Measurements from ENCODE around the gene DLGAP4.

DLGAP4 gene

GRCh38 chr20:36353740-36354139 lies 47.6 kb downstream of the DLGAP4 start:
- no peak for DNase-seq (ENCODE audit: low read depth)

DNA sequence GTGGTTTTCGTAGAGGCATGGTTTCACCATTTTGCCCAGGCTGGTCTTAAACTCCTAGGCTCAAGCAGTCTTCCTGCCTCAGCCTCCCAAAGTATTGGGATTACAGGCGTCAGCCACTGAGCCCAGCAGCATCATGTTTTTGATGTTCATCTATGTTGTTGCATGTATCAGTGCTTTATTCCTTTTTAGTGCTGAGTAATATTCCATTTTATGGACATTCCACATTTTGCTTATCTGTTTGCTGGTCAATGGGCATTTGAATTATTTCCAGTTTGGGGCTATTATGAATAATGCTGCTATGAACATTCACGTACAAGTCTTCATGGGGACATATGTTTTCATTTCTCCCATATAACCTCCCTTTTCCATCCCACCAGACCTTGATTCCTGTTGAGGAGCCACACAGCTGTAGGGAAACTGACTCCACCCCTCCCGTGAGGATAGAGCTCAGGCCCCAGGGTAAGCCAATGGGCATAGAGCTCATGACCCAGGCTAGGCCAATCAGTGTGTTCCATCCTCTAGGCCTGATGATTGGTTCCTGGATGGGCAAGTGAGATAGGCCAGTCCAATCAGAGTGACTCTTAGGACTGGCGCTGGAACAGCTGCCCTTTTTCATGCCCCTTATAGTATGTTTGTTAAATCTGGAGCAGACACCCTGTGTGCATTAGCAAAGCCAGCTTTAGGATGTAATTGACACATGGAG lies 49.5 kb downstream of the DLGAP4 start:
- no peak for DNase-seq (ENCODE audit: low read depth)

DNA sequence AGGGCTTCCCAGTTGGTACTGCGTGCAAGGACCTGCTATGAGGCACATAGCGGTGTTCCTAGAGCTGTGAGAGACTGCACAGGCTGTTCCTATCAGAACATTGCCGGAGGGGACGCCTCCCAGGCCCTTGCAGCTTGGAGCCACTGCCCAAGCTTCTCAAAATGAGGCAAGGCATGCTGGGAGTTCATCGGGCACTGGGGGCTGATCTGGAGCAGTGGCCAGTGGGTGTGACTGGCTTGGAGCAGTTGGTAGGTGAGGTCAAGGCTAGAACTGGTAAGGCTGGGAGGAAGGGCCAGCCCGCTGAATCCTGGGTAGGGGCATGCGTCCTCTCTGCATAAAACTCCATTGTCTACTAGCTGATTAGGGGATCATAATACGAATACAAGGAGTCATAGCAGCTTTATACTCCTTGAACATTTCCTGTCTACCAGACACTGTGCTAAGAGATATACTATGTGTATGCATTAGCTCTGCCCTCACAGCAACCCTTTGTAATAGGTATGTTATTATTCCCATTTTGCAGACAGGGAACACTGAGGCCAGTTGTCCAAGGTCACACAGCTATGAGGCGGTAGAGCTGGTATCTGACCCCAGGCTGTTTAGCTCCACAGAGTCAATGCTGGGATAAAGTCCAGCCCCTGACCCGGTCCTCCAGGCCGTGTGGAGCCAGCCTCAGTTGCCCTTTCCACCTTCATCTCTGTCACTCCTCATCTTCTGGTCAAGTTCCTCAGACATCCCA lies 53.7 kb downstream of the DLGAP4 start:
- DNase-seq (ENCODE audit: low read depth) = no peak

DNA sequence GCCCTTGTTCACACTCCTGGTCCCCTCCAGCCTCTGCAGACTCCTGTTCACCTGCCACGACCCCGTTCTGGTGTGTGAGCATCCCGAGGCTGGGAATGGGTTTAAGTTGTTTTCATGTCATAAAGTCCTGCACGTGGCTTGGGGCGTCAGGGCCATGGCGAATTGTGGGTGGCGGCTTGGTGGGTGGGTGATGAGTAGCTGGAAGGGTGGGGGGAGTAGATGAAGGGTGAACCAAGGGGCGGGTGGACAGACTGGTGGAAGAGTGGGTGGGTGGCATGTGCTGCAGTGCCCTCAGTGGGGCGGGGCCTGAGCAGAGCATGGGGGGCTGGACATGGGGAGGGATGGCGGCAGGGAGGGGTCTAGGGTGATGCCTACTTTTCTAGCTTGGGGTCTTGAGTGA lies 54.3 kb downstream of the DLGAP4 start:
- no peak for DNase-seq (ENCODE audit: low read depth)

DNA sequence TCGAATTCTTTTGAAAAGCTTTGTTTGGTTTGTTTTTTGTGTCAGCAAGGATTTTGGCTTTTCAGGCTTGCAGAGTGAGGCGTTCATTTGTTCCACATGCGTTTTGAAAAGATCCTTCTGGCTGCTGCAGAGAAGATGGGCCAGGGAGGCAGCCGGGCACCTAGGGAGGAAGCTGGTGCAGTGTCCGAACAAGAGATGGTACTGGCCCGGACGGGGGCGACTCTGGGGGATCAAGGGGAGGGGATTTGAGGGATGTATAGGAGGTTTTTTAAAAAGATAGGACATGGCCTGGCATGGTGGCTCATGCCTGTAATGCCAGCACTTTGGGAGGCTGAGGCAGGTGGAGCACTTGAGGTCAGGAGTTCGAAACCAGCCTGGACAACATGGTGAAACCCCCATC lies 55.3 kb downstream of the DLGAP4 start:
- no peak for DNase-seq (ENCODE audit: low read depth)

DNA sequence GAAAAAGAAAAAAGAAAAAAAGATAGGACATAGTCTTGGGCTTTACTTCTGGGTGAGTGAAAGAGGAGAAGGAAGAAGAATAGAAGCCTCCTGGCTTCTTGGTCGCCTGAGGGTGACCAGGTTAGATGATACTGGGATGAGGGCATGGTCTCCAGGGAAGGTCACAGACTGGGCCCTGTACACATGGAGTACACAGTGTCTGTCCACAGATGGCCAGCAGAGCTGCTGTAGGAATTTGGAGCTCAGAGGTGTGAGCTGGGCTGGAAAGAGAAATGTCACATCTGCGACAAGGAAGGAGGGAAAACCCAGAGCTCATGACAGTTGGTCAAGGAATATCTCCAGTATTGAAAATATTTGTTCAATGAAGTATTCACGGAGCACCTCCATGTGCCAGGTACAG lies 56.1 kb downstream of the DLGAP4 start:
- no peak for DNase-seq (ENCODE audit: low read depth)

DNA sequence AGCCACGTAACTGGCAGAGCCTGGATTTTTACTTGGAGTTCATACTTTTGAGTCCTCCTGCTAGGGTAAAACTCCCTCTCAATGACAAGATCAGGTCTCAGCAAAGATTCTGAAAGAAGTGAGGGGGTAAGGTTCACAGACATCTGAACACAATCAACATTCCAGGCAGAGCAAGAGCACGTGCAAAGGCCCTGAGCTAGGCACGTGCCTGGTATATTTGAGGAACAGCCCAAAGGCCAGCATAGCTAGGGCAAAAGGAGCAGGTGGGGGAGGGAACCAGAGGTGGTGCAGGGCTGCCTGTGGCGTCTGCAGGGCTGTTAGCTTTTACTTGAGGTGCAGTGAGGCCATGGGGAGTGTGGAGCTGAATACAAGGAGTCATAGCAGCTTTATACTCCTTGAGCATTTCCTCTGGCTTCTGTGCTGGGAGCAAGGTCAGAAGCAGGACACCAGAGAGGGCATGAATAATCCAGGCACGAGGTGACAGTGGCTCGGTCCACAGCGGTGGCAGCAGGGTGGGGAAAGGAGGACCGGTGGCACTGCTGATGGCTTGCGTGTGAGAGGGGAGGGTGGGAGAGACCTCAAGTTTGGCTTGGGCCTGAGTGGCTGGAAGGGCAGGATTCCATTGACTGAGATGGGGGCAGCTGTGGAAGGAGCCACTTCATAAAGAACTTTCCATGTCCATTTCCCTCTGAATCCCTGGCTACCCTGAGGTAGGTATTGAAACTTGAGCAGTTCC lies 57.0 kb downstream of the DLGAP4 start:
- DNase-seq (ENCODE audit: low read depth) = no peak

- no peak for DNase-seq (ENCODE audit: low read depth)
Measured at GRCh38 chr20:36364506-36364905, 58.4 kb downstream of the DLGAP4 start.

GRCh38 chr20:36366623-36367369 lies 60.7 kb downstream of the DLGAP4 start:
- DNase-seq (ENCODE audit: low read depth) = no peak

- no peak for DNase-seq (ENCODE audit: low read depth)
Measured at GRCh38 chr20:36367370-36367745, 61.2 kb downstream of the DLGAP4 start.

DNA sequence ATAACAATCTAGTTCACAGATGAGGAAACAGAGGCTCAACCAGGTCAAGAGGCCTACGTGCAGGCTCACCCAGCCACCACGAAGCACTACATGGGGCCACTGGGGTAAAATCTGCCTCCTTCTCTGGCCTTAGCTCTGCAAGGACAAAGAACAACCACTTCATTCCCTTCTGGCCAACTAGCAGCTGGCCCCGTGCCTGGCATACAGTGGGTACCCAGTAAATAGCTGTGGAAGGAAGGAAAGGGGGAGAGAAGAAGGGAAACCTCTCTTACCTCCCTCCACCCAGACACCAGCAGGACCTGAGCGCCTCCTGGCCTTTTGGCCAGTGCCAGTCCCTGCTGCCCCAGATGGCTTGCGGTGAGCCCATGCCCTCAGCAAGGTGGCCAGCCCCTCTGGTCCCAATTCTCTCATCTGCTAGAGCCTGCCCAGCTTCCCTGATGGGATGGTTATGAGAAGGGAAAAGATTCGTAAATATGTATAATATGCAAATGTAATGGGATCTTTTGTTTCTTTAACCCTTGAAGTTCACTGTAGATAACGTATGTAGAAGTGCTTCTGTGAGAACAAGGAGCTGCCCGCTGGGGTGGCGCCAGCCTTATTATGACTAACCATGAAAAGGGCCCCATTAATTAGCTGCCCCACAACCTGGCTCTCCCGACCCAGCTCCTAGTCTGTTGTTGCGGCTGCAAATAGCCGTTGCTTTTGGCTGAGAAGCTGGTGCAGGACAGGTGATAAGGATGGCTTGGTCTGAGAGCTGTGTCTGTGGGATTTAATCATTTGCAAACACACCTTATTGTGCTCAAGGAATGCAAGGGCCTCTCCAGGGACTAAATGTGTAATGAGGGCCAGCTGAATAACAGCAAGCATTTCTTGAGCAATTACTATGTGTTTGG lies 62.0 kb downstream of the DLGAP4 start:
- no peak for DNase-seq (ENCODE audit: low read depth)

GRCh38 chr20:36368869-36369268 lies 62.7 kb downstream of the DLGAP4 start:
- DNase-seq (ENCODE audit: low read depth) = no peak

DNA sequence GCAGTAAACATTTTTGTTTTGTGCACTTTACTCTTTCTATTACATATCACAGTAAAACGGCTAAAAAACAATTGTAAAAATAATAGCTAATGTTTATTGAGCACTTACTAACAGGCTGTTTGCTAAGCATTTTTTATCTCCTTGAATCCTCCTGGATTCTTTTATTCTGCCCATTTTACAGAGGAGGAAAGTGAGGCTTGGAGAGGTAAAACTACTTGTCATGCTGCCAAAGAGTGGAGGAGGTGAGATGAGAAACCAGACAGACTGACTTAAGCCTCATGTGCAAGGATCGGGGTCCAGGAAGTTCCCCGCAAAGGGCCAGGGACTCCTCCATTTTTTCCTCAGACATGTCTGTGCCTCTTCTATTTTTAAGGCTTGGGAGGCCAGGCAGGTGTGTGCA lies 63.6 kb downstream of the DLGAP4 start:
- no peak for DNase-seq (ENCODE audit: low read depth)

- DNase-seq (ENCODE audit: low read depth) = no peak
Measured at GRCh38 chr20:36370991-36371790, 65.1 kb downstream of the DLGAP4 start.

- no peak for DNase-seq (ENCODE audit: low read depth)
Measured at GRCh38 chr20:36372666-36373065, 66.5 kb downstream of the DLGAP4 start.

DNA sequence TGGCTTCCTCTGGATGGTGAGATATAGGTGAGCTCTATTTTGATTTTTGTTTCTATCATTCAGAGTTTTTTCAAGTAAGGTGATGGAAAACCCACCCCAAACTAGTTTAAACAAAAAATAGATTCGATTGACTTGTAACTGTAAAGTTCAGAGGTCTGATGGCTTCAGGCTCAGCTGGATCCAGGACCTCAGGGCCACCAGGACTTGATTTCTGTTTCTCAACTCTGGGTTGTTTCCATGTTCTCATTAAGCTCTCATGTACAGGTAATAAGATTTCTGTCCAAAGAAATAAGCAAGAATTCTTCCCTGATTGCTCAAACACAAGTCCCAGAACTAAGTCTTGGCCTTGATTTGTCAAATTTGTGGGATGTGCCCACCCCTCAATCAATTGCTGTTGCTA lies 67.0 kb downstream of the DLGAP4 start:
- DNase-seq (ENCODE audit: low read depth) = no peak

DNA sequence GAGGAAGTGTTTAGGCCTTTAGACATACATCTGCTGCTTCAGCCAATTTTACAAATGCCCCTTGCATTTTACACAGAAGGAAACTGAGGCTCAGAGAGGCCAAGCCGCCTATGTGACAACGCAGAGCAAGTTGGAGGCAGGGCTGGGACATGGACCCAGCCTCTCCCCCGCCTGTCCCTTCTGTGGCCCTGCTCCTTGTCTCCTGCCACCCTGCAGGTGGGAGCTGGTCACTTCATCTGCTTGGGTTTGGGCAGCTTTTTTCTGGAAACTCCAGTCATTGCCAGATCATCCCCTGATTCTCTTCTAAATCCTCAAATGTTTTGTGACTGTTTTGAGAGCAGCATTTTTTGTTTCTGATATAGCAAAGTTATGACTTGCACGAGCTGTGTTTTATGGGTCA lies 68.9 kb downstream of the DLGAP4 start:
- no peak for DNase-seq (ENCODE audit: low read depth)

DNA sequence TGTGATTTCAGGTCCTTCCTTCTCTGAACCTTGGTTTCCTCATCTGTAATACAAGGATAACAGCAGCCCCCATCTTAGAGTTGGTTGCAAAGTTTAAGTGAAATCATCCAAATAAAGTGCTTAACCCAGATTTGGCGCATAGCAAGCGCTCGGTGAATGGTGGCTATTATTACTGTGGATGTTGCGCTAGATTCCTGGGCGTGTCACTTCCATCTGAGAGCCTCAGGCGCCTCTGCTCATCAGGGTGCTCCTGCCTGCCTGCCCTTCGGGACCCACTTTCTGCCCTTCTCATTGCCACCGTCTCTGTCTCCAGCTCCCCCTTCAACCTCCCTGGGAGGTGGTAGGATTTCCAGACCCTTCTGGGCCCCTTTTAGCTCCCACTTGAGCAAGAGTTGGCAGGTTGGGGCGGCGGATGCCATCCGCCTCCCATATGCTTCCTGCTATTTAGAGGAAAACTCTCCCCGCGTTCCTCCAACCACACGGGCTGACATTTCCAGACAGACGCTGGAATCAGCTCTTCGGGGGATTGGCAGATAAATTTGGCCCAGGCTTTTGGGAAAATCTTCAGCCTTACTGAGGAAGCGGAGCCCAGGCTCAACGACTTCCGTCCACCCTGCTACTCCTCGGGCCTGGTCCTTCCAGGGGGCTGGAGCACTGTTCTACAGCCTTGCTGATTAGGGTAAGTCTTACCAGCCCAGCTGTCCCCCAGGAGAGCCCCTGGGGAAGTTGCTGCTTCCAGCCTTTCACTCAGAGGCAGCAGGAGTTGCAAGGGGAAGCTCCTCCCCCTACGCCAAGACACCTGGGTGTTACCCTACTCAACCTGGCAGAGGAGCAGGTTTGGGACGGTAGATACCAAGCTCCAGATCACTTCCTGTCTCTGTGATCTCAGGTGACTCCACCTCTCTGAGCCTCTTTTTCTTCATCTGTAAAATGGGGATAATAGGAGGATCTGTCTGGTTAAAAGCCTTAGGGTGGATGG lies 71.5 kb downstream of the DLGAP4 start:
- no peak for DNase-seq (ENCODE audit: low read depth)

DNA sequence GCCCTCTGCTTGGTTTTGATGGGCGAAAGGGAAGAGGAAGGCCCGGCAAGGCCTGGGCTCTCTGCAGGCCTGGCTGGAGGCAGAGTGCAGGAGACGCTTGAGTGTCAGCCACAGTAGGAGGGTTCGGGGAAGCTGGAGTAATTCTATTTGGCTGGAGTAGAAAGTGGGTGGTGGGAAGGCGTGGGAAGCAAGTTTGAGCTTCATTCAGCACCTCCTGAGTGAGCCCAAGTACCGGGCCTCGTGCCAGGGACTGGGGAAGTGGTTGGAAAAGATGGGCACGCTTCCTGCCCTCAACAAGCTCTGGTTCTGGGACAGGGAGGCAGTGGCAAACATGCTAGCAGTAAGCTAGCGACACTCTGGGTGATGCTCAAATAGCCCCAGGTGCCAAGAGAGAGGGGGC lies 72.5 kb downstream of the DLGAP4 start:
- no peak for DNase-seq (ENCODE audit: low read depth)

Measured in activated T-cell treated with anti-CD3 and anti-CD28 coated beads for 48 hours (primary cell).